H1 (cell line): ENCODE data around the gene CD300LG. TPM values are rescaled to one million over a fixed set of nuclear protein-coding genes. Genes with fewer than 3 reads are reported as not detected.

Experiments used
- FOSL1 ChIP-seq: IDR thresholded peaks from 2 replicates; pipeline ENCODE4 v1.6.1; 2011; ENCODE audit warnings: mild to moderate bottlenecking, low read depth, low read length, moderate library complexity; ENCODE audit not compliant: insufficient read depth
- POLR2AphosphoS5 ChIP-seq: IDR thresholded peaks from 2 replicates; pipeline ENCODE4 v1.6.1; 2011; ENCODE audit warnings: low read depth, low read length
- RNF2 ChIP-seq: fragments of 200-900, 300-1000 bp; sonication (generic); IDR thresholded peaks from 2 replicates; pipeline ENCODE4 v1.7.1; 2016; ENCODE audit warnings: borderline replicate concordance, low read depth, mild to moderate bottlenecking, antibody characterized with exemption, low read length; ENCODE audit not compliant: poor library complexity, severe bottlenecking; ENCODE audit errors: missing control alignments
- SP4 ChIP-seq: IDR thresholded peaks from 2 replicates; pipeline ENCODE4 v1.6.1; 2012; ENCODE audit warnings: low read length, inconsistent platforms
- TEAD4 ChIP-seq: IDR thresholded peaks from 2 replicates; pipeline ENCODE4 v1.6.1; 2012; ENCODE audit warnings: low read depth, low read length, inconsistent platforms, mixed read lengths
- polyA plus RNA-seq, 7 experiments: library from polyadenylated mRNA; depleted of rRNA in 3 of 7; stranded (reverse) in 5 of 7; unstranded in 2 of 7; fragments of >200 nt in 5 of 7; fragments of 200-250 nt in 2 of 7; gene quantifications; 1 replicate in 5 of 7; 2 replicates in 1 of 7; 4 replicates in 1 of 7; pipeline versions ENCODE4 v1.2.1 to v1.2.3, GENCODE V29; 2011 to 2013; ENCODE audit warnings: missing spikeins in 2 of 7, mixed read lengths in 2 of 7
- total RNA-seq: library from RNA; stranded (reverse); fragmentation: NEBNext Ultra II Directional; extraction: Animal tissue kit (Norgen Biotek cat#: 25700); gene quantifications from 2 replicates; pipeline ENCODE4 v1.2.1, GENCODE V29; 2021
- TF ChIP-seq, protein P1 (sequence below), 3 experiments: IDR thresholded peaks; 1 replicate in 2 of 3; 2 replicates in 1 of 3; pipeline versions ENCODE4 v1.5.1 to v1.6.1; 2011; ENCODE audit warnings: low read length in 3 of 3, mild to moderate bottlenecking in 3 of 3, inconsistent platforms in 2 of 3, low read depth in 1 of 3, moderate library complexity in 1 of 3; ENCODE audit not compliant: insufficient read depth in 1 of 3; ENCODE audit errors: control extremely low read depth in 1 of 3

Gene CD300LG
- total and polyA plus RNA-seq, 2 of the 8 experiments (the other 6 are each of a cell fraction or from before 2014, with no cell fraction given) = 0.06 TPM; not detected in 1

DNA sequence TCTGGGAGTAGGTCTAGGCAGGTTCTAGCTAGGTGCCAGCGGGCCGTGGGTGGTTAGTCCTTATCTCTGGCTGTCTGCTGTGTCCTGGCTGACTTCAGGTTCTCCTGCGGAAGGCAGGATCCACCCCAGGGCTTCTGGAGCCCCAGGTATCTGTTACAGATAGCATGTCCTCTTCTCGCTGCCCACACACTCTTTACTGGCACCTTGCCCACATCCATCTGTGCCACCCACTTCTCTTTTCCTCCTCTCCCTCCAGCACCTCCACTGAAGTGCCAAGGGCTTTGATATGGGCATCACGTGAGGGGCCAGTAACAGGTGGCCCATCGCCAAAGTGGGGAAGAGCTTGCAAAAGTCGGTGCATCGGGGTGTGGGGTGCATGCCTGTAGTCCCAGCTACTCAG lies 64.9 kb downstream of the CD300LG start (continued):
- no peak for TF ChIP-seq FOSL1
- no peak for TF ChIP-seq TEAD4
- no peak for TF ChIP-seq SP4
- no peak for TF ChIP-seq POLR2AphosphoS5
- TF ChIP-seq RNF2 = no peak
- TF ChIP-seq, protein P1, sequence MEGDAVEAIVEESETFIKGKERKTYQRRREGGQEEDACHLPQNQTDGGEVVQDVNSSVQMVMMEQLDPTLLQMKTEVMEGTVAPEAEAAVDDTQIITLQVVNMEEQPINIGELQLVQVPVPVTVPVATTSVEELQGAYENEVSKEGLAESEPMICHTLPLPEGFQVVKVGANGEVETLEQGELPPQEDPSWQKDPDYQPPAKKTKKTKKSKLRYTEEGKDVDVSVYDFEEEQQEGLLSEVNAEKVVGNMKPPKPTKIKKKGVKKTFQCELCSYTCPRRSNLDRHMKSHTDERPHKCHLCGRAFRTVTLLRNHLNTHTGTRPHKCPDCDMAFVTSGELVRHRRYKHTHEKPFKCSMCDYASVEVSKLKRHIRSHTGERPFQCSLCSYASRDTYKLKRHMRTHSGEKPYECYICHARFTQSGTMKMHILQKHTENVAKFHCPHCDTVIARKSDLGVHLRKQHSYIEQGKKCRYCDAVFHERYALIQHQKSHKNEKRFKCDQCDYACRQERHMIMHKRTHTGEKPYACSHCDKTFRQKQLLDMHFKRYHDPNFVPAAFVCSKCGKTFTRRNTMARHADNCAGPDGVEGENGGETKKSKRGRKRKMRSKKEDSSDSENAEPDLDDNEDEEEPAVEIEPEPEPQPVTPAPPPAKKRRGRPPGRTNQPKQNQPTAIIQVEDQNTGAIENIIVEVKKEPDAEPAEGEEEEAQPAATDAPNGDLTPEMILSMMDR (IDR thresholded peaks at IDR 0.05; ENCODE audit: control extremely low read depth in 1 of 3, insufficient read depth in 1 of 3, low read depth in 1 of 3, low read length in 3 of 3) = no peak
